Activated T-cell treated with anti-CD3 and anti-CD28 coated beads for 4 hours (primary cell): ENCODE data around the gene C1orf21.

ENCODE experiments used
- DNase-seq: peaks from one replicate; pipeline ENCODE4 v3.0.0-alpha.2; 2020

The C1orf21 gene

DNA sequence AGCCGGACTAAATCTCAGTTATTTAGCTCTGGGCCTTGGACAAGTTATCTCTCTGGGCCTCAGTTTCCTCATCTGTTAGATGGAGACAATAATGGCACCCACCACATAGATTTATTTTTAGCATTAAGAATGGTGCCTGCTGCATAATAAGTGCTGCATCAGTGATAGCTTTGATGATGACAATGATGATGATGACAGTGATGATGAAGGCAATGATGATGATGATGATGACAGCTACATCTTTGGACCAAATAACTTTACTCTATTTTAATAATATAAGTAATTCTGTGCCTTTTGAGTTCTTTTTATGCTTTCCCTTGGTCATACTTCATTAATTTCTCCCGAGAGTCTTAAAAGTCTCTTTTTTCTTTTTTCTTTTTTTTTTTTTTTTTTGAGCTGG lies 143.4 kb downstream of the C1orf21 start:
- no peak for DNase-seq

DNA sequence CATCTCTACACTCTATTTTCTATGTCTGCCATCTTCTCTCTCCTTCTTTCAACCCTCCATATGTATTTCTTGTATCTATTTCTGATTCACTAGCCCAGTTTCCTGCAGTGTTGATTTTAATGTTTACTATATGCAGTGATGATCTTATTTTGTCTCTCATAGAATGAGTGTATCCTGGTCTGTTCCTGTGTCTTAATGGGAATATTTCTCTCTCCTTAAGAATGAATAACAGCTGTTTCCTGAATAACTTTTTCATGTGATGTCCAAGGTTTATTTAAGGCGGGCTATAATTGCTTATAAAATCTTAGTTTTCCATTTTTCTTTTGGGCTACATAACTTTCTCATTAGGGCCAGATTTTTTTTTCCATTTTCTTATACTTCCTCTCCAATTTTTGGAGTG lies 144.5 kb downstream of the C1orf21 start:
- no peak for DNase-seq

DNA sequence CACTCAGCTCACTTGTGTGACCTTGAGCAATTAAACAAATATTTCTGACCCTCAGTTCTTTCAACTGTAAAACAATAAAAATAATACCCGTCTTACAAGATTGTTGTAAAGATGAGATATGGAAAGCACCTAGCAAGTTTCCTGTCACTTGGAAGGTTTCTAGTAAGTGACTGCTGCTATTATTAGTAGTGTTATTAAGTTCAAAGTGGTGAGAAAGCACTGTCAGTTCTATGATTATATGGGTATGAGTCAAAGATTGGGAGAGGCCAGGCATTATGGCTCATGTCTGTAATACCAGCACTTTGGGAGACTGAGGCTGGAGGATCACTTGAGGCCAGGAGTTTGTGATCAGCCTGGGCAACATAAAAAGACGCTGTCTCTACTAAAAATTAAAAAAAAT lies 145.4 kb downstream of the C1orf21 start:
- no peak for DNase-seq

DNA sequence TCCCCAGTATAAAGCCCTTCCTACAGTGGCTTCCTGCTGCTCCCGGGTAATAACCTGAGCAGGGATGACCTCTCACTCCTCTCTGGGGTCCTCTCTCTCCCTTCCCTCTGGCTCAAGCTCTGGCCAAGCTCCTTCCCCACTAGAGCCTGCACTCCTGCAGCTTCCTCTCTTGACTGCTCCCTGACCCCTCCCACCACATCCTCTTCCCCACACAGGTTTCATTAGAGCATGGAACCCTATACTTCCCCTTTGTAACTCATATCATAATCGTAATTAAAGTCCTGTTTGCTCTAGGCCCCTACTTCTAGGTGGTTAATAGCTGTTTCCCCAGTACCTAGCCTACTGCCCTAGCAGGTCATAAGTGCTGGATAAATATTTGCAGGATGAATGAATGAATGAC lies 146.2 kb downstream of the C1orf21 start:
- no peak for DNase-seq

DNA sequence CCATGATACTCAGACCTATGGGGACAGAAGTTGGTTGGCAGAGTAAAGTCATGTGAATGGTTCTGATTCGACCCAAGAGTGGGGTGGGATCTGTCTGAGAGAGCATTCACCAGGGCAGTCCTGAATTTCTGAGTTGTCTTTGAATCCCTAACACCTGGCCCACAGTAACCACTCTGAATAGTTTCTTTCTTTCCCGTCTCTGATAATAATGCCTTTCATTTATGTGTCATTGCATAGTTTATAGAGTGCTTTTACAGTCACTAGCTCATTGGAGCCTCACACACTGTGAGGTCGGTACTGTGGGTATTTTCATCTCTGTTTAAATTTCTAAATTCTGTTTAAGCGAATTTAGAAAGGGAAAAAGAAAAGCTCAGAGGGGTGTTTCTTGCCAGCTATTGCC lies 147.1 kb downstream of the C1orf21 start:
- DNase-seq: no peak

DNA sequence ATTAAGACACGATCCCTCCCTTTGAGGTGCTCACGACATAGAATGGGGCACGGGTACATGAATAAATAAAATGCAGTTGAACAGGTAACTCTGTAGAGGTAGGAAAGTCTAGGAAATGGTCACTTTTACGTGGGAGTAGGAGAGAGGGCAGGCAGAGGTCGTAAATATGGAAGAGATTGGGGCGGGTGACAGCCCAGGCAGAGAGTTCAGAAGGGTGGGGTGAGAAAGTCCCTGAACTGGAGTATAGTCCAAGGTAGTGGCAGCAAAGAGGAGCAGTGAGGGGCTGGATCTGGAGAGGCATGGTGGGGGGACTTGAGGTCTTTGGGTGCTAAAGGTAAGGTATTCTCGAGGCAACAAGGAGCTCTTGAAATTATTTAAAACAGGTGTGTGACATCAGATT lies 147.9 kb downstream of the C1orf21 start:
- DNase-seq: no peak

DNA sequence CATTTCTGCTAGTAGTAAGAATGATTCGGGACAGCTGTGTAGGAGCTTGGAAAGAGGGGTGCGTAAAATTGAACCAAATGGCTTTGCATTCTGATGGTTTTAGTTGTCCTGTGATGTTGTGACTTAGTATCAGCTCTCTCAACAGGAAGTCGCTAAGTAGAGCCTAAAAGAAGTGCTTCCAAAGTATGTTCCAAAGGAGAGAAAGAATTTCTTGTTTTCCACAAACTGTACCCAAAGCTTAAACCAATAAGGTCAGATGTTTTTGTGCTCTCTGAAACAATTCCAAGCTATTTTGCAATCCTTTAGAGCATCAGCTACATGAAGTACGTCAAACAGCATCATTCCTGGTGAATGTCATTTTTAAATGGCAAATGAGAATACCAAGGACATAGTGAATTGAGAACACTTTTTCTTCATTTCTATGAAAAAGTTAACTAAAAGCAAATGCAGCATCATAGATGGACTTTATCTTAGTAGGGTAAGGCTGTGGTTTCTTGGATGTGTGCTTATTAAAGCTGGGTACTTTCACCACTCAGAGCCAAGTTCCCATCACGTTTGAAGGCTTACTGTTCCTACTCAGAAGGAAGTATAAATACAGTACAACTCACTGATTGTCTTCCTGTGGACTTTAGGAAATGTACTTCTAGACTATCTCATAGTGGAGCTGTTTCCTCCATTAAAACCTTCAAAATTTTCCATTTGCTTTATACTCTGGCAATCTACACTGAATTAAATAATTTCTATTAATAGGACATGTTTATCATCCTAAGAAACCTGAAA lies 148.6 kb downstream of the C1orf21 start:
- DNase-seq: no peak

DNA sequence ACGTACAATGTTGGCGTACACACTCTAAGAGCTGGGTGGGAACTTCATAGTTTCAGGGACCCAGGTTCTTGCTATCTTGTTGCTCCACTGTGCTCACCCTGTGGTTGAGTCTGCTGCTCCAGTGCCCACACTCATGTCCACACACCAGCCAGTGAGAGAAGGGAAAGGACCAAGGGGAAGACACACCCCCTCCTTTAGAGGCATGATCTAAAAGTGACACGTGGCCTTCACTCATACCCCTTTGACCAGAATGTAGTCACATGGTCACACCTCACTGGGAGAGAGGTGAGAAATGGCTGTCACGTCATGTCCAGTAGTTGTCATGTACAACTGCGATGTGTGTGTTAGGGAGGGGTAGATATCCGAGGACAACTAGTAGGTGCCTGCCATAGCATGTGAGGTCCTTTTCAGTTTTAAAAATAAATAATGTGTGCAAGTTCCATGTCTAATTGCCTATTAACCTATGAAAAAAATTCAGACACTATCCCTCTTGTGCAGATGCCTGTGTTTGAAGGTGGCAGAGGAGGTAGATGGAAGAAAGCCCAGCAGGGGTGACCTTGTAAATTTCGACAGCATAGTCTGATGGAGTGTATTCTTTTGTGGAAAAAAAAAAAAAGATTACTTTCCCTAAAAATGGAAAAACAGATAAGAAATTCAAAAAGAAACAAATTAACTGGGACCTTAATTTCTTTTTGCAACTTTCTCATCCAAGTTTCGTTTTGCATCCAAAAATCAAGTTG lies 149.6 kb downstream of the C1orf21 start:
- no peak for DNase-seq

DNA sequence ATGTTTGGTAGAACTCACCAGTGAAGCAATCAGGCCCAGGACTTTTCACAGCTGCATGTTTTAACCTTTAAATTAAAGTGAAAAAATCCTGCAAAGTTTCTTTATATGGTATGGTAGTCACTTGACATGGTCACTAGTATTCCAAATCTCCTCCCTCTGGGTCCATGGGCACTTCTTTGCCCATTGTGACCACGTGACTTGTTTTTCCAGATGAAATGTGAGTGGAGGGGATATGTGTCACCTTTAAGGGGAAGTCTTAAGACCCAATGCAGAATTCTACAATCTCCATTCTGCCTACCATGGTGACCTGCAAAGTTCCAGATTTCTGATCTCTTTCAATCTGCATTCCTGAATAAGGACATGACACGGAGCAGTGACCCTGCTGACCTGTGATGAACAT lies 152.8 kb downstream of the C1orf21 start:
- no peak for DNase-seq

DNA sequence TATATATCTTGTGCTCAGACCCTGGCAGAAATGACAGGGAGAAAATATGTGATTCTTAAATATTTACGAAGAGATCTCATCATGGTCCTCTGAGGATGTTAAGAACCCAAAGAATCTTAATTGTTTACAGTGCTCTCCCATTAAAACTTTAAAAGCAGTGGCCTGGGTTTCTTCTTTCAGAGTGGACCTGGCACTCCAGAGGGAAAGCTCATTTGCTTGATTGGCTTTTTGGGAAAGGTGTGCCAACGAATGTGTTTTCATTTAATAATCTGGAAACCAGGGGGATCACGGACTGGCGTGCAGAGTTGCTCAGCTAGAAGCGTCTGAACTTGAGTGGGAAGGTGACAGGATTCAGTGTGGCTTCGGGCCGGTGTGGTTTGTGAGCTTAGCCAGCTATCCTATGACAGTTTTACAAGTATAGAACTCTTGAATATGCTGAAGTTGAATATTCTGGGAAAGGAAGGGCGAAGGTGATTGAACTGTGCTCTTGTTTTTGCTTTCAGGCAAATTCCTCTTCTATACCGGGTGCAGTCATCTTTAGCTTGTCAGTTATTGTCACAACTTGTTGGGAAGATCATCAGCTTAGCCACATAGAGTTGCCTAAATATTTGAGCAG lies 154.8 kb downstream of the C1orf21 start:
- DNase-seq: no peak

DNA sequence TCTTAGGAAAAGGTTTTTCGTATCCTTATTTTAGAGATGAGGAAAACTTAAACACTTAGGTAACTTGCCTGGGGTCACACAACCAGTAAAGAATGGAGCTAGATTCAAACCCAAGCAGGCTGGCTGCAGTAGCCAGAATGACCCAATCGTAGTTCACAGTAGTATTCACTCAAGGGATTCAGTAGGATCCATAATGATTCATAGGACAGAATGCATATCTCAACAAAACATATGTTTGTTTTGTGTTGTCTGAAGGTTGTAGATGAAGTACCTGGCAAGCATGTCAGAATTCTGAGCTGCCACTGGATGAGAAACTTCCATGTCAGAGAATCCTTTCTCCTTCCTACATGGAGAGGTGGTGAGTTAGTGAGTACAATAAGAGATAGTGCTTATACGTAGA lies 155.5 kb downstream of the C1orf21 start:
- DNase-seq: no peak

DNA sequence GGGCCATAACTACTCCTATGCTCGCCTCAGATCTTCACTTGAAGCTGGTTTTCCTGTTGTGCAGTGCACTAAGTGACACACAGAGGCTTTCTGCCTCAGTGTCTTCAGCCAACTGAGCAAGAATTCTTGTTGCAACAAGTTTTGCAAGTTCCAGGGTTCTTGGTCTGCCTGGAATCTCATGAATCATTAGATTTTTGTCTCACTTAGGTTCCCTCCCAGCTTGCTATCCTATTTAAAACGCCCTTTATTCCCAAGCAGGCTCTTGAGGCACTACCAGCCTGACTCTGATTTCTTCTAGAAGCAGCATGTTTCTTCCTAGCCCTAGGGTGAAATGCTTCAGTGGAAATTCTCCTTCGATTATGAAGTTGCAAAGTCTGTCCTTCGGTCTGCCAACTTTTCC lies 158.8 kb downstream of the C1orf21 start:
- no peak for DNase-seq

DNA sequence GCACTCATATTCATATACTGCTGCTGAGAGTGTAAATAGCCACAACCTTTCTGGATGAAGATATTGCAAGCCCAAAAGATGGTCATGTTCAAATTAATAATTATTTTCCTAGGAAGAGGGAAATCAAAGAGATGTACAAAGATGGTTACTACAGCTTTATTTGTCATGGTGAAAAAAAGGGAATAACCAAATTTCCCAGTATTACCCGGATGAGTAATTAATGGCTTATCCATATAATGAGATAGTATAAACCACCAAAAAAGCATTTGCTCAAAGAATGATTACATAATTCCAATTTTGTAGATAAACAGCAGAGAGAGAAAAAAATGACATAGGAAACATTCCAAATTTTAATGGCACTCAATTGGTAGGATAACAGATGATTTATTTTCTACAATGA lies 165.6 kb downstream of the C1orf21 start:
- no peak for DNase-seq

DNA sequence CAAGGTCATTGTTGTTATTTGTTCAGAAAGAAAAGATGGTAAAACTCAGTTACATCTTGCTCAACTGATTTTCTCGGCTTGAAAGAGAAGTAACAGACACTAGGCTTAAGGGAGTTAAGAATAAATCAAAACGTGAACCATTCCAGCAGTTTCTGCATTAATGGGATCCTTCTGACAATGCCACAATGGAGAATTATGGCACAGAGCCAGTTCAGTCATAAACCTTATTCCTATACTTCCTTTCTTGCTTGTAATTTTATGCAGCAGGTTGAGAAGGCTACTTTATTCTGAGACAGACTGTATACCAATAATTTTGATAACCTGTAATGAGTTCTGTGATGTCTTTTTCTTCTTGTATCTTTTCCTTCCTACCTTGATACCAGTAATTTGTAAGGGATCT lies 167.0 kb downstream of the C1orf21 start:
- no peak for DNase-seq

DNA sequence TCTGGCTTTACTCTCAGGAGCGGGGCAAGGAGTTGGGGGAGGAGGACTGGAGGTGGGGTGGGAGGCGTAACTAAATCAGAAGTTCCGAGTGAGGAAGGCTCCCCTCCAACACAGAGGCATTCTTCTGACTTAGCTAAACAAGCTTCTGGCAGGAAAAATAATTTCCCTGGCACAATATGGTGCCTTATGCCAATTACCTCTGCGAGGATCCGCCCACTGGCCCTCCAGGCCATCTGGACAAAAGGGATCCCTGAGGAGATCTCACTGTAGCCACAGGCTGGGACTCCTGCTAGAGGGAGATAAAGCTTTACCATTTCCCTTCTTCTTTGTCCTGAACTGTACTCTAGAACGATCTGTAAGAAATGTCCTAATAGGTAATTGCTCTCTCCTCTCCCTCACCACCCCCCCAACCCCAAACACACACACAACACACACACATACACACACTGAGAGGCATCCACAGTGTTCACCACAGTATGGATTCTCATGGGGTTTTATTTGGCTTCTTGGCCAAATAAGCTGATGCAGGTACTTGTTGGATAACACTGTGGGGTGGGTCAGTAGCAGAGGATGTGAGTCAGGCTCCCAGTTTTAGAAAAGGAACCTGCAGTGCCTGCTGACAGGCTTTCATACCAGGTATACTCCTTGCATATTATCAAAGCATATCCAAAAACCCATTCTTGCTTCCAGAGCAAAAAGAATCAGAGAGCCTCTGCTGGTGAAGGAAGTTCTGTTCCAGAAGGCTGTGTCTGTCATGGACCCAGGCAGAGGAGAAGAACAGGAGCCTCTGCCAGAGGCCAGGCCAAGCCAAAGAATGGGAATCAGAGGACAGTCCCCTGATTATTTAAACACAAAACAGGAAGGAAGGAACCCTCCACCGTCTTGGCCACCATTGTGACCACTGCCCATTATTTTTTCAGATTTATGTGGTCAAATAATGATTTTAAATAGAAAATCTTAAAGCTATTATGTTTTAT lies 169.1 kb downstream of the C1orf21 start:
- no peak for DNase-seq

DNA sequence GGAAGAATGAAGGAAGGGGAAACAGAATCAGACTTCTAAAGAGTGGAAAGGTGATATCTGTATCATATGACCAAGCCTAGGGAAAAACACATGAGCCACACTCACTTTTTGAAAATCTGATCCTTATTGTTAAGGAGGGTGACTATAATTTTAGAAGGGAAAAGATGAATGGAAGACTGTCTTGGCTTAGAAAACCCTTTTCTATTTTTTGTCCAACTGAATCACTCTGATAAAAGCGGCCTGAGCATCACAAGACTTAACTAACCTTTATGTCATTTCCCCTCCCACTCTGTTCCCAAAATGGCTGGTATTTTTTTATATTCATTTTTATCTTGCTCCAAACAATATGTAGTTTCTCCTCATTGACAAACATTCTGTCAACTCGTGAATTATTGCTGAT lies 169.8 kb downstream of the C1orf21 start:
- no peak for DNase-seq

DNA sequence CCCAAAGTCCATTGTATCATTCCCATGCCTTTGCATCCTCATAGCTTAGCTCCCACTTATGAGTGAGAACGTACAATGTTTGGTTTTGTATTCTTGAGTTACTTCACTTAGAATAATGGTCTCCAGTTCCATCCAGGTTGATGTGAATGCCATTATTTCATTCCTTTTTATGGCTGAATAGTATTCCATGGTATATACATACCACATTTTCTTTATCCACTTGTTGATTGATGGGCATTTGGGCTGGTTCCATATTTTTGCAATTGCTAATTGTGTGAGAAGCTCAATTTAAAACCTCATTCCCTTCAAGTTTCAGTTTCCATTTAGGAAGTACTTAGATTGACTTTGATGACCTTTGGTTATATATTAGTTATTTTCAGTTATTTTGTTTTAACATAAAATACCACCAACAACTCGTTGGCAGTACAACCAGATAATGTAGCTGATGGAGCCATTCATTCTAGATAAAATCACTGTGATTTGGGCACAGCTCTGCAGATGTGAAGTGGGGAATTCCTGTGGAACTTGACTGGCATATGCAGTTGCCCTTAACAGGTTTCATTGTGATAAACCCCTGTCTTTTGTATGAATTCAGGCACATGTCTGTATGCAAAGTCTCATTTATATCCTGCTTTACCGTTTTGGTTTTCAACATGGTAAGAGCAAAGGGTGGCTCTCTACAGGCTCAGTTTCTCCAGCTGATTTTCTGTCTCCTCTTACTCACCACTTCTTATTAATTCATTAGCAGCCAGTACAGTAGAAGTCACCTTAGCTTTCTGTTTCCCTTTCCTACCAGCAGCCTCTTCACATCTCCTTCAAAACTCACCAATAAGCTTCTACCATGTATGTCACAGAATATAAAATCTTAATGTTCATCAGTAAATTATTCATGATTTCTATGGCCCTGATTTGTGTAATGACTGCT lies 170.9 kb downstream of the C1orf21 start:
- no peak for DNase-seq

DNA sequence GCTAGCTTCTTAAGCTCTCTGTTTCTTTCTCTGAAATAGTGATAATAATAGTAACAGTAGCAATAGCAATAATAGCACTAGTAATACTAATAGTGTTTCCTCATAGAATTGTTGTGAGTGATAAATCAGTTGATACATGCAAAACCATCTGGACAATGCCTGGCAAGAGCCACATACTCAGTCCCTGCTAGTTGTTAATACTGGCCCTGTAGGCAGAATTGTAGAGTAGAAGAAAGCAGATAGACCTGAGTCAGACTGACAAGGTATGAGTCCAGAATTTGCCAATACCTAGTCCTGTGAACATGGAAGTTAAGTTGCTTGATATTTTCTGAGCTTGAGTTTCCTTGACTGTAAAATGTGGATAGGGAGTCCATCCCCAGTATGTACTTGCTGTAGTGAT lies 171.9 kb downstream of the C1orf21 start:
- DNase-seq: no peak

DNA sequence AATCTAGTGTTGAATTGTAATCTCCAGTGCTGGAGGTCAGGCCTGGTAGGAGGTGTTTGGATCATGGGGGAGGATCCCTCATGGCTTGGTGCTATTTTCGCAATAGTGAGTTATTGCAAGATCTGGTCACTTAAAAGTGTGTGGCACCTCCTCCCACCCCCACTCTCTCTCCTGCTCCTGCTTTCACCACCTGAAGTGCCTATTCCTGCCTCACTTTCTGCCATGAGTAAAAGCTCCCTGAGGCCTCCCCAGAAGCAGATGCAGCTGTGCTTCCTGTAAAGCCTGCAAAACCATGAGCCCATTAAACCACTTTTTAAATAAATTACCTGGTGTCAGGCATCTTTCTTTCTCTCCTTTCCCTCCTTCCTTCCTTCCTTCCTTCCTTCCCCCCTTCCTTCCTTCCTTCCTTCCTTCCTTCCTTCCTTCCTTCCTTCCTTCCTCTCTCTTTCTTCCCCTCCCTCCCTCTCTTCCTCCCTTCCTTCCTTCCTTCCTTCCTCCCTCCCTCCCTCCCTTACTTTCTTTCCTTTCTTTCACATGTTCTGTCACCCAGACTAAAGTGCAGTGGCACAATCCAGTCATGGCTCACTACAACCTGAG lies 172.4 kb downstream of the C1orf21 start:
- DNase-seq: no peak

DNA sequence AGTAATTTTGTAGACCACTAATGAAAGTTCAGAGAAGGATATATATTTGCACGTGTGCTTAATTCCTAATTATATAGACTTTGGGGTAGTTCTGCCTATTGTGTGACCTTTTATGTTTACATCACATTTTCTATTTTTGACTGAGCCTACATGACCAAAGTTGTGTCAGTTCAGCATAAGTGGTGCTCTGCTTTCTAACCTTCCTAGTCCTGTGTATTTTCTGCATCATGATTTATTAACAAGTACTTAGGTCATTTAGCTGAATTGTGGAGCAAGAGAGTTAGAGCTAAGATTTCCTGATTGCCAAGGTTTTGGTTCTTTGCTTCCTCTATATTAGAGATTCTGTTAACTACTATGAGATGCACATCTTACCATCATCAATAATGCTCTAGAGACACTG lies 176.0 kb downstream of the C1orf21 start:
- no peak for DNase-seq

DNA sequence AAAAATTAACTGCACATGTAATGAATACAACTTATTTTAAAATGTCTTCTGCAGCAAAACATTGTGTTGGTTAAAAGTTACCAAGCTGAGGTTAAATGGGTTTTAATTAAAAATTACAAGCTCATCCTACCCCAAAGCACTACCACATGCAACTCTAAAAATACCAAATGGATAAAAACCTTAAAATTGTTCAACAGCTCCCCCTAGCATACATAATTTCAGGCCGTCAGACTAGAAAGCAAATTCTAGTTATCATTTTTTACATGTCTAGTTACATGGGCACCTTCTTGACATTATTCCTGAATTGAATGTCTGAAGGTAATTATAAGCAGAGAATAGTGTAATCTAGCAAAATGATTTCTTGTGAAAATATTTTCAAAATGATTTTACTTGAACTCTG lies 176.5 kb downstream of the C1orf21 start:
- no peak for DNase-seq
